ENCODE results near the gene NCAM1. TPM values are rescaled to one million over a fixed set of nuclear protein-coding genes. Genes with fewer than 3 reads are reported as not detected.

The NCAM1 gene
- total RNA-seq, 1 experiment from 2014 or later = 5.9 TPM

DNA sequence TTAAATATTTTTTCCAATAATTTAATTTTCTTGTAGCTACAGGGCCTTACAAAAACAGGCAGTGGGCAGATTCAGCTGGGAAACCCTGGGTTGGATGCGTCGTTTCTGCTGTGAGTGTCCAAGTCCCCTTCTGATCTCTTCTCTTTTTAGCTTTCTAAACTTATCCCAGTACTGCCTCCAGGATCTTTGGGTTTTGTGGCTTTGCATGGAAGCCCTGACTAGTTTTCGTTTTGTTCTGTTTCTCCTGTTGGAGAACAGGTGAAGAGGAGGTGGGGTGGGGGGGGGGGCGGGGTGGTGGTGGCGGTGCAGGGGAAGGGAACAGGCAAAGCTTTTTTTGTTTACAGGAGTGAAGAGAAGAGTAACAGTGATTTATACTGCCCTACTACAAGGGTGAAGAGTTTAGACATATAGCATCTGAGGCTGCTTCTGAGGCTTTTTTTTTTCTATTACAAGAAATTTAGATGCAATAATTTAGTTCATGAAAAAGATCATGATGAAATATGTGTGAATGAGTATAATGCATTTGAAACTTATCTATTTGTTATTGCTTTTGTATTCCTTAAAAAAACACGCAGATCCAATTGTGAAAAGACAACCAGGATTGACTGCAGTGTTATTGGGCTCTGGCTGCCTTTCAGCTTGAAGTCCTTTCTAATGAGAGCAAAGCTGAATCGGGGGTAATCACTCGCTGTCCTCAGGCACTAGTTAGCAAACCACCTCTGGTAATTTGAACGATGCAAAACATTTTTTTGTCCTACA lies 142.9 kb downstream of the NCAM1 start:
- Mint-ChIP-seq H3K9me3 (no peaks in the 10 kb centered on the region), H3K4me1 (peaks cover 15% of the 10 kb centered on the region), H3K4me3 (no peak overlapping the region), H3K36me3 (no peaks in the 10 kb centered on the region), H3K27me3 (ENCODE audit: low read depth) (no peaks in the 10 kb centered on the region), H3K27ac (no peak overlapping the region)
- CTCF ChIA-PET = interaction anchor here (1.1 to 1.9 kb wide), 2 partner anchors 10 to 15 kb away, joined by 3 to 12 read pairs; no protein-coding TSS in a partner anchor
- no peak for DNase-seq (ENCODE audit: low spot score)
- POLR2A ChIA-PET = interaction anchor here (0.7 kb wide), 1 partner anchor 227 kb away, joined by 3 read pairs; no protein-coding TSS in a partner anchor
- no peak for ATAC-seq
- TF ChIP-seq ESRRA (CRISPR knock-in tag; IDR thresholded peaks at IDR 0.05; ENCODE audit: borderline replicate concordance) = no peak
- TF ChIP-seq OVOL2 (CRISPR knock-in tag; IDR thresholded peaks at IDR 0.05; ENCODE audit: borderline replicate concordance) = no peak
- TF ChIP-seq CBFB (CRISPR knock-in tag; IDR thresholded peaks at IDR 0.05; ENCODE audit: low read depth) = no peak
- TF ChIP-seq, protein P1, sequence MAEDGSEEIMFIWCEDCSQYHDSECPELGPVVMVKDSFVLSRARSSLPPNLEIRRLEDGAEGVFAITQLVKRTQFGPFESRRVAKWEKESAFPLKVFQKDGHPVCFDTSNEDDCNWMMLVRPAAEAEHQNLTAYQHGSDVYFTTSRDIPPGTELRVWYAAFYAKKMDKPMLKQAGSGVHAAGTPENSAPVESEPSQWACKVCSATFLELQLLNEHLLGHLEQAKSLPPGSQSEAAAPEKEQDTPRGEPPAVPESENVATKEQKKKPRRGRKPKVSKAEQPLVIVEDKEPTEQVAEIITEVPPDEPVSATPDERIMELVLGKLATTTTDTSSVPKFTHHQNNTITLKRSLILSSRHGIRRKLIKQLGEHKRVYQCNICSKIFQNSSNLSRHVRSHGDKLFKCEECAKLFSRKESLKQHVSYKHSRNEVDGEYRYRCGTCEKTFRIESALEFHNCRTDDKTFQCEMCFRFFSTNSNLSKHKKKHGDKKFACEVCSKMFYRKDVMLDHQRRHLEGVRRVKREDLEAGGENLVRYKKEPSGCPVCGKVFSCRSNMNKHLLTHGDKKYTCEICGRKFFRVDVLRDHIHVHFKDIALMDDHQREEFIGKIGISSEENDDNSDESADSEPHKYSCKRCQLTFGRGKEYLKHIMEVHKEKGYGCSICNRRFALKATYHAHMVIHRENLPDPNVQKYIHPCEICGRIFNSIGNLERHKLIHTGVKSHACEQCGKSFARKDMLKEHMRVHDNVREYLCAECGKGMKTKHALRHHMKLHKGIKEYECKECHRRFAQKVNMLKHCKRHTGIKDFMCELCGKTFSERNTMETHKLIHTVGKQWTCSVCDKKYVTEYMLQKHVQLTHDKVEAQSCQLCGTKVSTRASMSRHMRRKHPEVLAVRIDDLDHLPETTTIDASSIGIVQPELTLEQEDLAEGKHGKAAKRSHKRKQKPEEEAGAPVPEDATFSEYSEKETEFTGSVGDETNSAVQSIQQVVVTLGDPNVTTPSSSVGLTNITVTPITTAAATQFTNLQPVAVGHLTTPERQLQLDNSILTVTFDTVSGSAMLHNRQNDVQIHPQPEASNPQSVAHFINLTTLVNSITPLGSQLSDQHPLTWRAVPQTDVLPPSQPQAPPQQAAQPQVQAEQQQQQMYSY (CRISPR knock-in tag; IDR thresholded peaks at IDR 0.05) = no peak
- TF ChIP-seq, protein P2, sequence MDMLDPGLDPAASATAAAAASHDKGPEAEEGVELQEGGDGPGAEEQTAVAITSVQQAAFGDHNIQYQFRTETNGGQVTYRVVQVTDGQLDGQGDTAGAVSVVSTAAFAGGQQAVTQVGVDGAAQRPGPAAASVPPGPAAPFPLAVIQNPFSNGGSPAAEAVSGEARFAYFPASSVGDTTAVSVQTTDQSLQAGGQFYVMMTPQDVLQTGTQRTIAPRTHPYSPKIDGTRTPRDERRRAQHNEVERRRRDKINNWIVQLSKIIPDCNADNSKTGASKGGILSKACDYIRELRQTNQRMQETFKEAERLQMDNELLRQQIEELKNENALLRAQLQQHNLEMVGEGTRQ (CRISPR knock-in tag; IDR thresholded peaks at IDR 0.05) = no peak
- no peak for TF ChIP-seq RELA (CRISPR knock-in tag; IDR thresholded peaks at IDR 0.05; ENCODE audit: borderline replicate concordance)
- TF ChIP-seq ZNF263 (CRISPR knock-in tag; IDR thresholded peaks at IDR 0.05; ENCODE audit: low read depth) = no peak
- TF ChIP-seq ZNF121 (CRISPR knock-in tag; IDR thresholded peaks at IDR 0.05) = no peak
- no peak for TF ChIP-seq MLX (CRISPR knock-in tag; IDR thresholded peaks at IDR 0.05)
- TF ChIP-seq, protein P3, sequence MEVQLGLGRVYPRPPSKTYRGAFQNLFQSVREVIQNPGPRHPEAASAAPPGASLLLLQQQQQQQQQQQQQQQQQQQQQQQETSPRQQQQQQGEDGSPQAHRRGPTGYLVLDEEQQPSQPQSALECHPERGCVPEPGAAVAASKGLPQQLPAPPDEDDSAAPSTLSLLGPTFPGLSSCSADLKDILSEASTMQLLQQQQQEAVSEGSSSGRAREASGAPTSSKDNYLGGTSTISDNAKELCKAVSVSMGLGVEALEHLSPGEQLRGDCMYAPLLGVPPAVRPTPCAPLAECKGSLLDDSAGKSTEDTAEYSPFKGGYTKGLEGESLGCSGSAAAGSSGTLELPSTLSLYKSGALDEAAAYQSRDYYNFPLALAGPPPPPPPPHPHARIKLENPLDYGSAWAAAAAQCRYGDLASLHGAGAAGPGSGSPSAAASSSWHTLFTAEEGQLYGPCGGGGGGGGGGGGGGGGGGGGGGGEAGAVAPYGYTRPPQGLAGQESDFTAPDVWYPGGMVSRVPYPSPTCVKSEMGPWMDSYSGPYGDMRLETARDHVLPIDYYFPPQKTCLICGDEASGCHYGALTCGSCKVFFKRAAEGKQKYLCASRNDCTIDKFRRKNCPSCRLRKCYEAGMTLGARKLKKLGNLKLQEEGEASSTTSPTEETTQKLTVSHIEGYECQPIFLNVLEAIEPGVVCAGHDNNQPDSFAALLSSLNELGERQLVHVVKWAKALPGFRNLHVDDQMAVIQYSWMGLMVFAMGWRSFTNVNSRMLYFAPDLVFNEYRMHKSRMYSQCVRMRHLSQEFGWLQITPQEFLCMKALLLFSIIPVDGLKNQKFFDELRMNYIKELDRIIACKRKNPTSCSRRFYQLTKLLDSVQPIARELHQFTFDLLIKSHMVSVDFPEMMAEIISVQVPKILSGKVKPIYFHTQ (CRISPR knock-in tag; IDR thresholded peaks at IDR 0.05) = no peak
- no peak for TF ChIP-seq ZNF532 (CRISPR knock-in tag; IDR thresholded peaks at IDR 0.05; ENCODE audit: borderline replicate concordance)
- no peak for TF ChIP-seq GRHL2 (CRISPR knock-in tag; IDR thresholded peaks at IDR 0.05; ENCODE audit: insufficient replicate concordance, severe bottlenecking)
- TF ChIP-seq, protein P4, sequence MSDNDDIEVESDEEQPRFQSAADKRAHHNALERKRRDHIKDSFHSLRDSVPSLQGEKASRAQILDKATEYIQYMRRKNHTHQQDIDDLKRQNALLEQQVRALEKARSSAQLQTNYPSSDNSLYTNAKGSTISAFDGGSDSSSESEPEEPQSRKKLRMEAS (CRISPR knock-in tag; IDR thresholded peaks at IDR 0.05) = no peak
- no peak for TF ChIP-seq PRRX2 (CRISPR knock-in tag; IDR thresholded peaks at IDR 0.05)
- TF ChIP-seq ERG (CRISPR knock-in tag; IDR thresholded peaks at IDR 0.05) = no peak
- no peak for TF ChIP-seq TEAD4 (CRISPR knock-in tag; IDR thresholded peaks at IDR 0.05)
- TF ChIP-seq, protein P5, sequence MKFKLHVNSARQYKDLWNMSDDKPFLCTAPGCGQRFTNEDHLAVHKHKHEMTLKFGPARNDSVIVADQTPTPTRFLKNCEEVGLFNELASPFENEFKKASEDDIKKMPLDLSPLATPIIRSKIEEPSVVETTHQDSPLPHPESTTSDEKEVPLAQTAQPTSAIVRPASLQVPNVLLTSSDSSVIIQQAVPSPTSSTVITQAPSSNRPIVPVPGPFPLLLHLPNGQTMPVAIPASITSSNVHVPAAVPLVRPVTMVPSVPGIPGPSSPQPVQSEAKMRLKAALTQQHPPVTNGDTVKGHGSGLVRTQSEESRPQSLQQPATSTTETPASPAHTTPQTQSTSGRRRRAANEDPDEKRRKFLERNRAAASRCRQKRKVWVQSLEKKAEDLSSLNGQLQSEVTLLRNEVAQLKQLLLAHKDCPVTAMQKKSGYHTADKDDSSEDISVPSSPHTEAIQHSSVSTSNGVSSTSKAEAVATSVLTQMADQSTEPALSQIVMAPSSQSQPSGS (CRISPR knock-in tag; IDR thresholded peaks at IDR 0.05; ENCODE audit: borderline replicate concordance, low read depth) = no peak
